Liver (tissue), 3 donors: ENCODE results near the gene MYMK.

Source experiments
- GABPA ChIP-seq, 2 donors: IDR thresholded peaks in 1 of 2; conservative IDR thresholded peaks in 1 of 2; 2 replicates each; pipeline ENCODE4 v1.6.1; 2016; ENCODE audit warnings: antibody characterized with exemption in 2 of 2, mild to moderate bottlenecking in 1 of 2, moderate library complexity in 1 of 2
- RAD21 ChIP-seq, 2 donors: IDR thresholded peaks; 2 replicates each; pipeline ENCODE4 v1.6.1; 2016; ENCODE audit warnings: antibody characterized with exemption in 2 of 2, mild to moderate bottlenecking in 2 of 2
- TAF1 ChIP-seq: conservative IDR thresholded peaks from 2 replicates; pipeline ENCODE4 v1.6.1; 2016; ENCODE audit warnings: antibody characterized with exemption, mild to moderate bottlenecking
- TF ChIP-seq, protein P1 (sequence below): fragments of 150-350 bp; IDR thresholded peaks from 2 replicates; pipeline ENCODE4 v1.5.1; 2017; ENCODE audit warnings: improper control_type of control experiment, low read depth, low read length; ENCODE audit not compliant: missing input control
- TF ChIP-seq, protein P2 (sequence below): IDR thresholded peaks from 2 replicates; pipeline ENCODE4 v1.6.1; 2016; ENCODE audit warnings: antibody characterized with exemption
- donor health status: healthy.
- donor health status: healthy.

DNA sequence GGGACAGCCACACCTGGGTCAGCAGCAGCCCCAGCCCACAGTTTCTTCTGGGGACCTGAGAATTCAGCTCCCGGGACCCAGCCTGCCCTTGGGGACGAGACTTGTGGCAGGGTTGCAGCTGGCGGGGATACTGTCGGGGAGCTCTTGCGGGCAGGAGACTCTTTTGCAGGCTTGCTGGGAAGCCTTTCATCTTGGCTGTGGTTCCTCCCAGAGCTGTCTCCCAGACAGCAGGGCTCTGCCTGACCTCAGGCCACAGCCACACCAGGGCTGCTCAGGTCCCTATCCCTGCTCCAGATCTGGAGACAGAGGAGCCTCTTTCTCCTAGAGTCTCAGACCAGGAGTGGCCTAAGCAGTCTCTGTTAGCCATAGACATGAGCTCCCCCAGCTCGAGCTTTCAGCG lies 4.7 kb upstream of the MYMK start:
- TF ChIP-seq RAD21 (IDR thresholded peaks at IDR 0.05) (no peak), TAF1 (no peak), GABPA (IDR thresholded peaks at IDR 0.05 in 1 of 2, conservative IDR thresholded peaks at IDR 0.05 in 1 of 2) (no peak)
- TF ChIP-seq, protein P1, sequence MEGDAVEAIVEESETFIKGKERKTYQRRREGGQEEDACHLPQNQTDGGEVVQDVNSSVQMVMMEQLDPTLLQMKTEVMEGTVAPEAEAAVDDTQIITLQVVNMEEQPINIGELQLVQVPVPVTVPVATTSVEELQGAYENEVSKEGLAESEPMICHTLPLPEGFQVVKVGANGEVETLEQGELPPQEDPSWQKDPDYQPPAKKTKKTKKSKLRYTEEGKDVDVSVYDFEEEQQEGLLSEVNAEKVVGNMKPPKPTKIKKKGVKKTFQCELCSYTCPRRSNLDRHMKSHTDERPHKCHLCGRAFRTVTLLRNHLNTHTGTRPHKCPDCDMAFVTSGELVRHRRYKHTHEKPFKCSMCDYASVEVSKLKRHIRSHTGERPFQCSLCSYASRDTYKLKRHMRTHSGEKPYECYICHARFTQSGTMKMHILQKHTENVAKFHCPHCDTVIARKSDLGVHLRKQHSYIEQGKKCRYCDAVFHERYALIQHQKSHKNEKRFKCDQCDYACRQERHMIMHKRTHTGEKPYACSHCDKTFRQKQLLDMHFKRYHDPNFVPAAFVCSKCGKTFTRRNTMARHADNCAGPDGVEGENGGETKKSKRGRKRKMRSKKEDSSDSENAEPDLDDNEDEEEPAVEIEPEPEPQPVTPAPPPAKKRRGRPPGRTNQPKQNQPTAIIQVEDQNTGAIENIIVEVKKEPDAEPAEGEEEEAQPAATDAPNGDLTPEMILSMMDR = no peak
- TF ChIP-seq, protein P2, sequence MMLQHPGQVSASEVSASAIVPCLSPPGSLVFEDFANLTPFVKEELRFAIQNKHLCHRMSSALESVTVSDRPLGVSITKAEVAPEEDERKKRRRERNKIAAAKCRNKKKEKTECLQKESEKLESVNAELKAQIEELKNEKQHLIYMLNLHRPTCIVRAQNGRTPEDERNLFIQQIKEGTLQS = no peak
